ENCODE data around the gene RSPH10B2.
"Not testable (repeated sequence)": the region's sequence is repeated elsewhere in the genome, so short reads cannot be mapped to it uniquely, and the experiment has no call there.

Gene RSPH10B2

GRCh38 chr7:6792113-6792872 lies 38.4 kb downstream of the RSPH10B2 start:
- DNase-seq, result not testable (repeated sequence)

GRCh38 chr7:6794276-6794675 lies 40.4 kb downstream of the RSPH10B2 start:
- DNase-seq, result not testable (repeated sequence)

GRCh38 chr7:6797218-6797617 lies 43.3 kb downstream of the RSPH10B2 start:
- not testable (repeated sequence) for DNase-seq

- DNase-seq, result not testable (repeated sequence)
Observed at GRCh38 chr7:6798047-6798446, 44.1 kb downstream of the RSPH10B2 start.

- DNase-seq, result not testable (repeated sequence)
Observed at GRCh38 chr7:6799887-6800286, 46.0 kb downstream of the RSPH10B2 start.

GRCh38 chr7:6800331-6800730 lies 46.4 kb downstream of the RSPH10B2 start:
- not testable (repeated sequence) for DNase-seq

- DNase-seq, result not testable (repeated sequence)
Observed at GRCh38 chr7:6807393-6807918, 53.6 kb downstream of the RSPH10B2 start.

- not testable (repeated sequence) for DNase-seq
Observed at GRCh38 chr7:6807959-6808358, 54.1 kb downstream of the RSPH10B2 start.

- not testable (repeated sequence) for DNase-seq
Observed at GRCh38 chr7:6813011-6813410, 59.1 kb downstream of the RSPH10B2 start.

- DNase-seq, result not testable (repeated sequence)
Observed at GRCh38 chr7:6815470-6815869, 61.6 kb downstream of the RSPH10B2 start.

- DNase-seq, result not testable (repeated sequence)
Observed at GRCh38 chr7:6821622-6822021, 67.7 kb downstream of the RSPH10B2 start.

GRCh38 chr7:6825236-6826125 lies 71.6 kb downstream of the RSPH10B2 start:
- DNase-seq, result not testable (repeated sequence)

- peak; percentile 10 to 82 for DNase-seq
Observed at GRCh38 chr7:6826151-6826550, 72.2 kb downstream of the RSPH10B2 start, which contains the start of gene CCZ1B. TSS of gene CCZ1B (minus strand) at chr7:6826275. CDS start at chr7:6826197, 78 bp downstream.

- DNase-seq, result peak; percentile 1 to 10
Observed at GRCh38 chr7:6827180-6827579, 73.3 kb downstream of the RSPH10B2 start.

- not testable (repeated sequence) for DNase-seq
Observed at GRCh38 chr7:6829616-6830015, 75.7 kb downstream of the RSPH10B2 start.

- DNase-seq, result not testable (repeated sequence)
Observed at GRCh38 chr7:6830026-6830425, 76.1 kb downstream of the RSPH10B2 start.

- DNase-seq, result no peak
Observed at GRCh38 chr7:6831018-6831725, 77.3 kb downstream of the RSPH10B2 start.

GRCh38 chr7:6833636-6834035 lies 79.7 kb downstream of the RSPH10B2 start:
- no peak for DNase-seq

- DNase-seq, result not testable (repeated sequence)
Observed at GRCh38 chr7:6835521-6835920, 81.6 kb downstream of the RSPH10B2 start.

GRCh38 chr7:6837081-6837480 lies 83.2 kb downstream of the RSPH10B2 start:
- not testable (repeated sequence) for DNase-seq

GRCh38 chr7:6842278-6842921 lies 88.5 kb downstream of the RSPH10B2 start:
- DNase-seq, result not testable (repeated sequence)

- DNase-seq, result not testable (repeated sequence)
Observed at GRCh38 chr7:6843092-6843491, 89.2 kb downstream of the RSPH10B2 start.

Measured in hippocampal formation (tissue), 2 donors.